GM21515 (cell line): Measurements from ENCODE around the gene ELOVL1.
"Not testable (repeated sequence)": the region's sequence is repeated elsewhere in the genome, so short reads cannot be mapped to it uniquely, and the experiment has no call there.

Source experiments
- ATAC-seq: cut with Tn5 transposase; IDR thresholded peaks from one replicate; pipeline ENCODE4 v1.9.1; 2021; ENCODE audit not compliant: unreplicated experiment

ELOVL1 gene

DNA sequence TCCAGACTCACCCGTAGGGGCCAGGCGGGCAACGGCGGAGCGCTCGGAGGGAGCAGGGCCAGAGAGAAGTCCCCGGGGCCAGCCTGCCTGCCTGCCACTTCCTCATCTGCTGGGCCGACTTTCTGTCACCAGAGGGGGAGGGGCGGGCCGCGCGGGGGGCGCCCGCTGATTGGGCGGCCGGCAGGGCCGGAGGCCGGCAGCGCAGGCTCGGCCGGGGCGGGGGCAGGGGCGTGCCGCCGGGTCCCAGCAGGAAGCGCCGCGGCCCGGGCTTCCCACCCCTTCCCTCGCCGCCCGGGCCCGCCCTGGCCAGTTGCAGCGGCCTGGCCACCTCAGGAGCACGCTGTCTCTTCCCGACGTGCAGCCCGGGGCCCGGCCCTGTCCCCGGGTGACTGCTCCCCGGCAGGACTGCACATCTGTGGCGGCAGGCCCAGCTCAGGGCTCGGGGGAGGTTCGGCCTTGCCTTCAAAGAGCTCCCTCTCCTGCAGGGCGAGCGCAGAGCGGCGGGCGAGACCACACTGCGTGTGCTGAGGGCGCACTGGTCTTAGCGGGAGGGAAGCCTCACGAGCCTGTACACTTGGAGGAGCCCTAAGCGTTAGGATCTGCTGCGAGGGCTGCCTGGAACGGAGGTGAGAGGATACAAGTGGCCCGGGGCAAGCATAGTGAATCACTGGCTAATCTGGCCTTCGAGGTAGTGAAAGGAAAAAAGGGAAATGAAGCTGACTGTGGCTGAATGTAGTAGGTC, at the start of gene ELOVL1:
ELOVL1 (minus strand) TSS at position 108 of the 742 bp plus-strand sequence. CDS start 2,402 bp downstream, outside the sequence.
- ATAC-seq = peak; percentile 68

DNA sequence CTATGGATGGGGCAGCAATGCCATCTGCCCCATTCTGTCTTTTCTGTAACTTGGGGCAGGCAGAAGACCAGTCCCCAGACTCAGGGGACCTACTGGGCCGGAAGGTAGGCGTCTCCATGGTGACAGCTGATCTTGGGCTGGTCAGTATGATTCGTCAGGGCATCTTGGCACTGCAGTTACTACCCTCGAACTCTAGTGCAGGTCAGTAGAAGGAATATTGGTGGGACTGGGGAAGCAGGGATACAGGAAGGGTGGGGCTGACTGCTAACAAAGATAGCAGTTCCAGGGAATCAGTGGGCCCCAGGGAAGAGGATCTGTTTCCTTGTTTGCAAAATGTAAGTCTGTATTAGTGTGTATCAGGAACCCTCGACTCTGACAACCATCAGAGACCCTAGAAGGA, 48.1 kb upstream of the ELOVL1 start:
- ATAC-seq = no peak

DNA sequence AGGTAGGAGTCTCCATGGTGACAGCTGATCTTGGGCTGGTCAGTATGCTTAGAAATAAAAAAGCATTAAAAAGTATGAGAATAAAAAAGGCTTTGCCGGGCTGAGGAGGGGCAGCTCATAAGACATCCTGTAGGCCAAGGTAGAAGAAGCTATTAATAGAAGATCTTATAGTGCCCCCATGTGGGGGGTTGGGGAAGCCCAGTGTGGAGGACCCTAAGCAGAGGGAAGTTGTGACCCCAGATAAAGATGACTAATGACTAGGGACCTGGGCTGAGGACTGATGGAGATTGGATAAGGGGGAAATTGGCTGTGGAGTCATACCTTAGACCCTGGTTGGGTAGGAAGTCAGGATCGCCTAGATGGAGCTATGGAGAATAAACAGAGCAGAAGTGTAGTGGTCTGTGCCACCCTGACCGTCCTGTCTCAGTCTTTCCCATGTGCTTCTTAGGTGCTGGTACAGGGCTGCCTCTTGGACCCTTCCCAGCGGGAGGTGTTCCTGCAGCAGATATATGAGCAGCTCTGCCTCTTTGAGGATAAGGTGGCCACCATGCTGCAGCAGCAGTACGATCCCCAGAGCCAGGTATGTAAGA, 46.9 kb upstream of the ELOVL1 start:
- no peak for ATAC-seq

DNA sequence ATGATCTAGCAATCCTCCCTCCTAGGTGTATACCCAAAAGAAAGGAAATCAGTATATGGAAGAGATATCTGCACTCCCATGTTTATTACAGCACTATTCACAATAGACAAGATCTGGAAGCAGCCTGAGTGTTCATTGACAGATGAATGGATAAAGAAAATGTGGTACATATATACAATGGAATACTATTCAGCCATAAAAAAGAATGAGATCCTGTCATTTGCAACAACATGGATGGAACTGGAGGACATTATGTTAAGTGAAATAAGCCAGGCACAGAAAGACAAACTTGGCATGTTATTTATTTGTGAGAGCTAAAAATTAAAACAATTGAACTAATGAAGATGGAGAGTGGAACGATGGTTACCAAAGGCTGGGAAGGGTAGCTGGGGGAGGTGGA, 45.6 kb upstream of the ELOVL1 start:
- ATAC-seq = not testable (repeated sequence)

DNA sequence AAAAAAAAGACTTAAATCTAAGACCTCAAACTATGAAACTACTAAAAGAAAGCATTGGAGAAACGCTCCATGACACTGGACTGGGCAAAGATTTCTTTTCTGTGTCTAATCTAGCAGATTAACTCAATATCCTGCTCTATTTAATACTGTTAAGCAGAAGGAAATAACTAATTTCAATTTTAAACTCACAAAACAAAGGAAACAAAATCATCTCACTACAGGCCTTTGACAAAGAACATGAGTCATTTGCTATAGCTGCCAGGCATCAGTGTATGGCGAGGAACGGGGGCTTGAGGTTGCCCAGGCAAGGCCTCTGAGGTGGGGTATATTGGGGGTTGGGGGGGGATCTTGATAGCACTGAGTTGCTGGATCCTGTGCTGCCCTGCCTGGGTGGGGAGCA, 42.8 kb upstream of the ELOVL1 start:
- ATAC-seq = no peak

DNA sequence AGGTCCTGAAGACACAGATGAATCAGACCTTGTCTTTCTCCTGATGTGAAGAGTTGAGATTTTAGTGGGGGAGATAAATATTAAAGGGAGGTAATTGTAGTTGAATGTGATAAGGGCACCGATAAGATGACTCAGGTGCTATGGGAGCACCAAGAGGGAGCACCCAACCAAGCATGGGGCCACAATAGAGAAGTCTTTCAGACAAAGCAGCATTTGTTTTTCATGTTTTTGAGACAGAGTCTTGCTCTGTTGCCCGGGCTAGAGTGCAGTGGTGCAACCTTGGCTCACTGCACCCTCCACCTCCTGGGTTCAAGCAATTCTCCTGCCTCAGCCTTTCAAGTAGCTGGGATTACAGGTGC, 38.0 kb upstream of the ELOVL1 start:
- no peak for ATAC-seq

DNA sequence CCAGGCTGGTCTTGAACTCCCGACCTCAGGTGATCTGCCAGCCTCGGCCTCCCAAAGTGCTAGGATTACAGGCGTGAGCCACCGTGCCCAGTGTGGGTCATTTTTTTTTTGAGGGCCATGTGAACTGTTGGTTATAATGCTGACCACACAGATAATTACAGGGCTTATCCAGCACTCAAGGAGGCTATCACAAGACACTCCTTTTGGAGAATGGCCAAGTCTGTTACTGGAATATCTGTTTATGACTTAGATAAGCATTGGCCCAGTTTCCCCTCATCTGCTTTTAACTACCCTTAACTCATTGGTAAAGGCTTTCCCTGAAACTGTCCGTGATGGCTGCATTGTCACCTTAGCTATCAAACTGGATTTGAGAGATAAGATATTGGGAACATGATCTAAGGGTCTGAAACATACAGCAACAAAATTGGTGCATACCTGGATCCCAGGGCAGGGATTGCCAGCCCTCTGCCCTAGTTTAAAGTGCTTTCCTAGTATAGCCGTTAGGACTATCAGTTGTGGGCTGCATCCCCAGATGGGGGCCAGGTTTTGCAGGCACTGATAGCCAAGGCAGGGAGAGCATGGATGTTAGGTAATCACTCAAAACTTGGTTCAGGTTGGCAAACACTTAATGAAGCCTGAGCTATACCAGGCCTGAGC, 37.5 kb upstream of the ELOVL1 start:
- ATAC-seq = no peak

DNA sequence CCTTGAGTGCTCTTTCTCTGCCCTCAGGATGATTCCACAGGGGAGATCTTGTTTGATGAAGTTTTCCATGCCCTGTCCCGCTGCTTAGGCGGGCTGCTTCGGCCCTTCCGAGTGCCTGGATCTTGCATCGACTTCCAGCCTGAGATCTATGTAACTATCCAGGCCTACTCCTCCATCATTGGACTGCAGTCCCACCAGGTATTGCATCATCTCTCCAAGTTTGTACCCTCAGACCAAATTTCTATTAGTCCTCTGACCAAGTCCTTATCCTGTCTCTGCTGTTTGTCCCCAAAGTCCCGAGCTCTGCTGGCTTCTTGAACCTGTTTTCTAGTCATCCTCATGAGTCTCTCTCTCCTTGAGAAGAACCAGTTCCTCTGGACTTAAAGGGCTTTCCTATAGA, 36.5 kb upstream of the ELOVL1 start:
- no peak for ATAC-seq

DNA sequence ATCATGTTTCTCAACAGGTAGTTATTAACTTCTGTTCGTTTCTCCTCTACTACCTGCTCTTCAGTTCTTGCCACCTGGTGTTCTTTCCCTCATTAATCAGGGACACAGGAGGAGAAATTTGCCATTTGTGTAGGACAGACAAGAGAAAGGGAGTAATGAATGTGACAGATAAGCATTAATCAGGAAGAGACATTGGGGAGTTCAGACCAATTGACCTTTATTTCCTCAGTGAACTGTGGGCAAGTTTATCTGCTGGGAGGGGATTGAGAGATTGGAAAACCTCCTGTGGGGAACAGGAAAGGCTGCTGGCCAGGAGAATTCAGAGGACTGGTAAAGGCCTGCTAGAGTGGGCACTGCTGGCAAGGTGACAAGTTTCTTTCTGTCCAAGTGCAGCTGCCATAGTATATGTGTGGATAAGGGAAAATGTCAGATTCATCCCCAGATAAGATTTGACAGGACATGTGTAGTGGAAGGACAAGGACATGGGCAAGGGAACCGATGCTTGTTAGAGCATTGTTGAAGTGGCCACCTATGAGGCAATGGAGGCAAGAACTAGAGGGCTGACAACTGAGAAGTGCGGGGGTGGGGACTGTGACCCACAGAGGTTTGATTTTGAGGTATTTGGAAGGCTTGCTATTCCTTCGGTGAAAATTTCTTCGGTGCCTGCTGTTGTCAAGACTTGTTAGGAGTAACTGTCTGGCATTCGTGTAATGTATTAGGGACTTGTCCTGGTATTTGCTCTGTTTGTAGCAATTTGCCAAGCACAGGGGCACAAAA, 34.5 kb upstream of the ELOVL1 start:
- no peak for ATAC-seq

DNA sequence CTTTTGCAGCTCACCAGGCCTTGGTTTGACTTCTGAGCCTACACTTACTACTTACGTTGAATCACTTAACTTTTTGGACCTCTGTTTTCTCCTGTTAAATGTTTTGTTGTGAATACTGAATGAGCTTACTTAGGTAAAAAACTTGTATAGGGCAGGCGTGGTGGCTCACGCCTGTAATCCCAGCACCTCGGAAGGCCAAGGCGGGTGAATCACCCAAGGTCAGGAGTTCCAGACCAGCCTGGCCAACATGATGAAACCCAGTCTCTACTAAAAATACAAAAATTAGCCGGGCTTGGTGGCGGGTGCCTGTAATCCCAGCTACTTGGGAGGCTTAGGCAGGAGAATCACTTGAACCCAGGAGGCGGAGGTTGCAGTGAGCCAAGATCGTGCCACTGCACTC, 32.6 kb upstream of the ELOVL1 start:
- ATAC-seq = not testable (repeated sequence)

DNA sequence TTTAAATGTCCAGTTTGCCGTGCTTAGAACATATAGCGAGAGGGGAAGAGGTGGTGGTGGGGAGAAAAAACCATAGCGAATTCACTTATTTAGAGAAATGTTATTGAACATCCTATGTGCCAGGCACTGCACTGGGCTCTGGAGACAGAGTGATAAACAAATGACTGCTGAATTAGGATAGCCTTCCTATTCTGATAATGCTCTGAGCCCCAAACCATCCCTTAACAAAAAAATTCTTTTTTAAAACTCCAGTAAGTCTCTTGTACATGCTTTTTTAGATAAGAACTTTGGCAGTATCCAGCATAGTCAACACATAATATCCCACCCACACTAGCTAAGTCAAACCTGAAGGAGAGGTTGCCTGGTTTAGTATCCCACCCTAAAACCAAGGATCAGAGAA, 30.4 kb upstream of the ELOVL1 start:
- no peak for ATAC-seq

DNA sequence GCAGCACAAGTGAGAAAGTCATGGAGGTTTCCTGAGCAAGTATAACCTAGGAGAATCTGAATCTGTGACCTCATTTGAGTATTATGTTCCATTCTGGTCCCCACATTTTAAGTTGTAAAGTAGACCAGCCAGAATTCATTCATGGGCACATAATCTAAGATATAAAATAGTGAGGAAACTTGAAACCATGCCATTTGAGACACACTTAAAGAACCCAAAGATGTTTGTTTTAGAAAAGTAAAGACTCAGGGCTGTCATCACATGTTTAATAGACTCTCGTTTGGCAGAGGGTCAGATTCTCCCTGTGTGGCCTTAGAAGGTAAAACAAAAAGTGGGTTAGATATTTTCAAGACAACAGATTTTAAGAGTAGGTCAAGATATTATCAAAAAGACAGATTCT, 28.2 kb upstream of the ELOVL1 start:
- ATAC-seq = no peak

DNA sequence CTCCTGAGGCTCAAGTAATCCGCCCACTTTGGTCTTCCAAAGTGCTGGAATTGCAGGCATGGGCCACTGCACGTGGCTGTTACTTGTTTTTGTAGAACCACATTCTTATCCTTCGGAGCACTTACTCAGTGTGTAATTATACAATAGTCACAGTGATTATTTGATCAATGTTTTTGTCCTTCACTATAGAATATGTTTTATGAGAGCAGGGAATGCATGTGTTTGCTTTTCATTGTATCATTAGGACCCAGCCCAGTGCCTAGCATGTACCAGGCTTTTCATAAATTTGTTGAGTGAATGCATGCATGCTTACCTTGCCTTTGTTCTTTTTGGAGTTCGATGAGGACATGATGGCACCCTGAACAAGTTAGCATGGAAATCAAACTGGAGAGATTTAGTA, 27.7 kb upstream of the ELOVL1 start:
- no peak for ATAC-seq

DNA sequence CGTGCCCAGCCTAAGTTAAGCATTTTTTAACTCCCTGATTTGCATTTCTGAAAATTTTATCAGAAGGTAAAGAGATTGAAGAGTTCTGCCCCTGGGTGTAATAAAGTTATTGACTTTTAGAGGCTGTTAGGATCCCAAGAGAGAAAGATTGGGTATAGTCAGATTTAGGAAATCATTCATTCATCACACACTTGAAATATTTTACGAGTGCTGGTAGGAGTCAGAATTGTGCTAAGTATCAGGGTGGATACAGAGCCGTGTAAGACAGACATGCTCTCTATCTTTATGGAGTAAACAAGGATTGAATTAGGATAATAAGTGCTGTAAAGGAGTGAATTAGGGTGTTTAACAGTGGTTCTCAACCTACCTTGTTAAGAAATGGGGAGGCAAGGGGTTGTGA, 24.9 kb upstream of the ELOVL1 start:
- ATAC-seq = no peak

DNA sequence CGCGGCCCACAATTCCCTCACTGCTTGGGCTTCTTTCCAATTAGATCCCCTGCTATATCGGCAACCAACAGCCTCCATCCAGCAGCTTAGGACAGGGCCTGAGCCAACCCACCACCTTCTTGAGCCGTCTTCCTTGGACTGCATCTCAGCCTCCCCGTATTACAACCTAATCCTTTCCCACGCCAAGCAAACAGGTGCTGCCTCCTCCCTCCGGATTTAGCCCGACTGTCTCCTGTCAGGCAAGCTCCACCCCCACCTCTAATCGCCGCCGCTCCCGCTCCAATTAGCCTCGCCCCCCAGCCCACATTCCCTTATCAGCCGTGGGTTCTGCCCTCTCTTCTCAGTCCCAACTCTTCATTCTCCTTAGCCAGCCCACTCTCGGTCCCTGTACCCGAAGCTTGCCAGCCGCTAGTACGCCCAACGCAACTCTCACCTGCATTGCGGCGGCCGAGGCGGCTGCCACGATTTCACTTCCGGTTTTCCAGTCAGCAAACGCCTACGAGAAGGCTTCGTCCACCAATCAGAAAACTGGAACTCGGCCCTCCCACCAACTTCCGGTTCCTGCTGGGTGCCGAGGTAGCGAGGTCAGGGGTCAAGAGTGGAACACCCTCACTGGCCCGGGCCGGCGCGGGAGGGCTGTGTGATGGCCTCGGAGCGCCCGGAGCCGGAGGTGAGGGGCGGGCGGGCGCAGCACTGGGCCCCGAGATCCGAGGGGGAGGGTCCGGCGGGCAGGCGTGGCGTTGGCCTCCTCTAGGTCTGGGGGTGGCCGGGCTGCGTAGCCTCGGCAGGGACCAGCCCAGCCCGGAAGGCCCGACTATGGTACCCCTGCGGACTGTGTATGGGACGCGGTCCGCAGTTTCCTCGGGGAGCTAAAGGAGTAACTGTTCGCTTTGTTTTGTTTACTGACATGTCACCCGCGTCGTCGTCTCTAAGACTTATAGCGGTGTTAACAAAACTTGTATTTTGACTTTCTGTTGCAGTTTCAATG, 21.8 kb upstream of the ELOVL1 start, which contains the start of the genes MED8 and SZT2:
MED8 (minus strand) TSS at position 475 of the 988 bp plus-strand sequence; CDS start at position 439, 36 bp downstream.
SZT2 (plus strand) TSS at position 574 of the 988 bp plus-strand sequence; CDS start at position 644, 70 bp downstream.
- peak; percentile 79 for ATAC-seq

DNA sequence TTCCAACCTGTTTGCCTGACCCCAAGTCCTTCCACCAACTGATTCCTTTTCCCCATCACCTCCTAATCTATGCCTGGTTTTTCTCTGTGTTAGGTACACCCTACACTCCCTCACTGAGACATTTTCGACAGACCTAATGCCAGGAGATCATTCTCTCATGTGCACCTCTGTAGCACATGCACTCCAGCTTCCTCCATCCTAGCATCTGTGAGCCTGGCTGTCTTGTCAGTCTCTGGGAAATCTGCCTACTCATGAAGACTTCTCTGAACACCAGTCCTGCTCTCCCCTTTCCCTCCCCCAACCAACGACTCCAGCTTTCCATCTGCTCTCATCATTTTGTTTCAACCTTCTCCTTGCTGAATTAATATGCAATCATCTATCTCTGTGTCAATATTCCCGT, 20.8 kb upstream of the ELOVL1 start:
- no peak for ATAC-seq

DNA sequence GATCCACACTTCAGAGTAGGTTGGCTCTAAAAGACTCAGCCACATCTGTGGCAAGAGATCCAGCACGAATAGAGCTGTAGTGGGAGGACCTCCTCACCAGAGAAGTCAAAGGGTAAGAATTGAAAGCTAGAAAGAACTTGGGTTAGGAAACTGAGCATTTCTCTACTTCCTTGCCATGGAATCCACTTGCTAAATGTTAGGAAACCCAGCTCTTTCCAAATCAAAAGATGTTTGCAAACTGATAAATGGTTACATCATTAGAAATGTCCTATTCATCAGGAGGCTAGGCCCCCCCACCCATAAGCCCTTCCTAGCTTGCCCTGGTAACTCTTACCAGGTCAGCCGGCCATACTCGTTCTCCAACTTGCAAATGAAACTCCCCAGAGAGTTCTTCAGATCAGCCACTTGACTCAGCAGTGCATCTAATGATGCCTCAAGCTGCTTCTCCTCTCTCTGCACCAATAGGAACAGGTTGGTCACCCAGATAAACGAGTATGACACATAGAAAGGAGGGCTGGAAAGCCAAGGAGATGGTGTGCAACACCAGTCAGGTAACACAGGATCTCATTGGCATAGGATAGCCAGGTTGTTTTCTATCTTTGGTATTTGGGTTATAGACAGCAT, 20.3 kb upstream of the ELOVL1 start:
- no peak for ATAC-seq

DNA sequence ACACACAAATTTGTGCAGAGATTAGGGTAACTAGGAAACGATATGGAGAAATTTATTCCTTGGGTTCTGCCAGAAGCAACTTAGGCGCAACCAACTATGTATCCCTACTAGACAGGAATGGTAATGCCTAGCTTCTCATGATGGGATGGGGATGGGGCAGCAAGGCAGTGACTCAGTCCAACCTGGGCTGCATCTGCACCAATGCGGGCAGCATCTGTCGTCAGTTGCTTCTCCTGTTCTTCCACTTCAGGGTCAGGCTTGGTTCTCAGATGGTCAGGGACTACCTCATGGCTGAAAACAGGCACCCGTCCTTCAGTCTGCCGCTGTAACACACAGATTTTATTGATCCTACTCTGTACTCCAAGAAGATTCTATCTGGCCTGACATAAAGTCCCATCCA, 18.9 kb upstream of the ELOVL1 start:
- ATAC-seq = no peak

DNA sequence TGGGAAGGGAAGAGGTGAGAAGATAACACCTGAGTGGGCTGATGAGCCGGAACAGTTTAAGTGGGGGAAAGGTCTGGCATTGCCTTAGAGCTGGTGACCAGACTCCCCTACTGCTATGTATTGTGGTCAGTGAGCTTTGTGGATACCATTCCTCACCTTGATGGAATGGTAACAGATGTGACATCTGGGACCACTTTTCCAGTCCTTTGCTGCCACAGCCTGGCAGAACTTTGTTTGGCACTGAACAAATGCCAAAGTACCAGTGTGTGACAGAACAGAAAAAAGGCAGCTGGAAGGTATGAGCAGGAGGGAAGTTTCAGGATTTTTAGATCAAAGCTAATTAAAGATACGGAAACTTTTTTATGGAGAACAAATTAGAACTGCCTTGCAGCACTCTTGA, 15.6 kb upstream of the ELOVL1 start:
- no peak for ATAC-seq
